ENCODE results near the gene CDKN2C. TPM values are rescaled to one million over a fixed set of nuclear protein-coding genes. Genes with fewer than 3 reads are reported as not detected.

CDKN2C gene
- total RNA-seq, result 1 to 10 TPM; 7.4 to 9.5 TPM
- 8.8 TPM for polyA plus RNA-seq (ENCODE audit: insufficient read depth, low read depth, low replicate concordance)
- long read RNA-seq, donor 1, transcript CDKN2C-203 (3 exons, 2,086 nt), result major isoform, 5 of 5 reads
- long read RNA-seq, donor 1, partial matches to known transcripts, result 0 of 5 reads
- long read RNA-seq, donor 1, other reads (novel, unspliced or antisense), result 0 of 5 reads
- long read RNA-seq, donor 2, partial matches to known transcripts, result 0 of 3 reads
- long read RNA-seq, donor 2, other reads (novel, unspliced or antisense), result 0 of 3 reads

DNA sequence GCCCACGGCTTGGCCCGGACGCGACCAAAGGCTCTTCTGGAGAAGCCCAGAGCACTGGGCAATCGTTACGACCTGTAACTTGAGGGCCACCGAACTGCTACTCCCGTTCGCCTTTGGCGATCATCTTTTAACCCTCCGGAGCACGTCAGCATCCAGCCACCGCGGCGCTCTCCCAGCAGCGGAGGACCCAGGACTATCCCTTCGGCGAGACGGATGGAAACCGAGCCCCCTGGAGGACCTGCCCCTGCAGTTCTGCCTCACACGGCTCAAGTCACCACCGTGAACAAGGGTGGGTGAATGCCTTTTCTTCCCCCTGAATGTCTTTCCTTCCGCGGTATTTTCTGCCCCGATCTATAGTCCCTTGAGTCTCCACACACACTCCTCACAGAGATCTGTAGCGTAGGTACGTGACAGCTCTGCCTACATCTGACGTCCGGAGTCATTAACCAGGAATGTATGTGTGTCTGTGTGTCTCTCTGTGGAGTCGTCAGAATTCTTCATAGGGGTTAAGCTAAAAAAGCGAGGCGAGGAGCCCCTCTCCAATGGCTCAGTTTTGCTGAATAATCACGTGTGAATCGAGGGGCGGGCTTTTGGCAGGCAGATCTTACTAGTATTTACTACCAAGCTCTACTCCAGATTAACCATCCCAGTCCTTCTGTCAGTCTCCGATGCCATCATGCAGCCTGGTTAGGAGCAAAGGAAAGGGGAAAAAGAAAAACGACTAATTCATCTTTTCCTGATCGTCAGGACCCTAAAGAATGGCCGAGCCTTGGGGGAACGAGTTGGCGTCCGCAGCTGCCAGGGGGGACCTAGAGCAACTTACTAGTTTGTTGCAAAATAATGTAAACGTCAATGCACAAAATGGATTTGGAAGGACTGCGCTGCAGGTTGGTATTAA is at the start of gene CDKN2C:
CDKN2C (plus strand) TSS at position 635 of the 898 bp plus-strand sequence; CDS start at position 759, 124 bp downstream.
- Histone ChIP-seq H3K27ac (peak within 1 kb of the TSS; percentile 85 to 97), H3K4me1 (no peaks in the 10 kb centered on the region), H3K9me3 (no peaks in the 10 kb centered on the region), H3K36me3 (ENCODE audit: low read depth, missing control alignments) (no peaks in the 10 kb centered on the region), H3K4me3 (peak within 1 kb of the TSS; percentile 74 to 78), H3K27me3 (no peaks in the 10 kb centered on the region)
- WGBS, 2 donors, result 1% methylated on average over 29 to 35 of the region's 44 CpGs
- peak; percentile 32 for TF ChIP-seq POLR2A (IDR thresholded peaks at IDR 0.05)
- TF ChIP-seq, protein P1, sequence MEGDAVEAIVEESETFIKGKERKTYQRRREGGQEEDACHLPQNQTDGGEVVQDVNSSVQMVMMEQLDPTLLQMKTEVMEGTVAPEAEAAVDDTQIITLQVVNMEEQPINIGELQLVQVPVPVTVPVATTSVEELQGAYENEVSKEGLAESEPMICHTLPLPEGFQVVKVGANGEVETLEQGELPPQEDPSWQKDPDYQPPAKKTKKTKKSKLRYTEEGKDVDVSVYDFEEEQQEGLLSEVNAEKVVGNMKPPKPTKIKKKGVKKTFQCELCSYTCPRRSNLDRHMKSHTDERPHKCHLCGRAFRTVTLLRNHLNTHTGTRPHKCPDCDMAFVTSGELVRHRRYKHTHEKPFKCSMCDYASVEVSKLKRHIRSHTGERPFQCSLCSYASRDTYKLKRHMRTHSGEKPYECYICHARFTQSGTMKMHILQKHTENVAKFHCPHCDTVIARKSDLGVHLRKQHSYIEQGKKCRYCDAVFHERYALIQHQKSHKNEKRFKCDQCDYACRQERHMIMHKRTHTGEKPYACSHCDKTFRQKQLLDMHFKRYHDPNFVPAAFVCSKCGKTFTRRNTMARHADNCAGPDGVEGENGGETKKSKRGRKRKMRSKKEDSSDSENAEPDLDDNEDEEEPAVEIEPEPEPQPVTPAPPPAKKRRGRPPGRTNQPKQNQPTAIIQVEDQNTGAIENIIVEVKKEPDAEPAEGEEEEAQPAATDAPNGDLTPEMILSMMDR (IDR thresholded peaks at IDR 0.05), result no peak
- DNase-seq, result peak; percentile 90
- intact Hi-C loops (cut with DNase I; ENCODE audit: low total_unique reads), result no loop called here

DNA sequence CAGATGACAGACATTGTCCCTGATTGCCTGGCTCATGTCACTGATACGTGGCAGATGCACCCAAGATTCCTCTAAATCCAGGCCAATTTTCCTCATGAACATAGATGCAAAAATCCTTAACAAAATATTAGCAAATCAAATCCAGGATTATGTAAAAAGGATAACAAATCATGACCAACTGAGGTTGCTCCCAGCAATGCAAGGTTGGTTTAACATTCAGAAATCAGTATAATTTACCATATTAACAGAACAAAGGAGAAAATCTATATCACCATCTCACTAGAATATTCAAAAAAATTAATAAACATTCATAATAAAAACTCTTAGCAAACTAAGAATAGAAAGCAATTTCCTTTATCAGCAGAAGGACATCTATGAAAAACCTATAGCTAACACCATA is 49.6 kb upstream of the CDKN2C start:
- no peak for DNase-seq
- no peak overlapping the region for H3K4me3 ChIP-seq
- no peaks in the 10 kb centered on the region for H3K27me3 ChIP-seq
- TF ChIP-seq, protein P1 (IDR thresholded peaks at IDR 0.05), result no peak
- TF ChIP-seq POLR2A (IDR thresholded peaks at IDR 0.05), result no peak
- 94 to 96% methylated on average over 1 of the region's 1 CpG for WGBS, 2 donors
- H3K27ac ChIP-seq, result no peak overlapping the region
- intact Hi-C loops (cut with DNase I; ENCODE audit: low total_unique reads), result no loop called here
- no peaks in the 10 kb centered on the region for H3K4me1 ChIP-seq
- no peaks in the 10 kb centered on the region for H3K36me3 ChIP-seq (ENCODE audit: low read depth, missing control alignments)
- no peaks in the 10 kb centered on the region for H3K9me3 ChIP-seq

DNA sequence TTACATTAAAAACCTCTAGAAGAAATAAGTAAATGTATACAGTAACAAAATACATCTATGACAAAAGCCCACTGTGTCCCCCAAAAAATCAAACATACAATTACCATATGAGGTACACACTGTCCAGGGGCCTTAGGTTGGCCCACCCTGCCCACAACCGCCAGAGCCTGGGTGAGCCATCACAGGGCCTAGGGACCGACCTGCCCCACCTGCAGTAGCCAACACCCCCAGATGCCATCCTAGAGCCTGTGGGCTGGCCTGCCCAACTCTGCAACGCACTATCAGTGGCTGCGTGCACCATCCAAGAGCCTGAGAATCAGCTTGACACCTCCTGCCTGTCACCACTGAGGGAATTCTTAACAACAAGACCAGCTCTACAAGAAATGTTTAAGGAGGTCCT is 49.0 kb upstream of the CDKN2C start:
- TF ChIP-seq POLR2A (IDR thresholded peaks at IDR 0.05), result no peak
- TF ChIP-seq, protein P1 (IDR thresholded peaks at IDR 0.05), result no peak
- Histone ChIP-seq H3K9me3 (no peaks in the 10 kb centered on the region), H3K4me1 (no peaks in the 10 kb centered on the region), H3K27ac (no peak overlapping the region), H3K4me3 (no peak overlapping the region), H3K27me3 (no peaks in the 10 kb centered on the region), H3K36me3 (ENCODE audit: low read depth, missing control alignments) (no peaks in the 10 kb centered on the region)
- DNase-seq, result no peak
- 87% methylated on average over 4 of the region's 4 CpGs for WGBS, 2 donors
- intact Hi-C loops (cut with DNase I; ENCODE audit: low total_unique reads), result no loop called here

DNA sequence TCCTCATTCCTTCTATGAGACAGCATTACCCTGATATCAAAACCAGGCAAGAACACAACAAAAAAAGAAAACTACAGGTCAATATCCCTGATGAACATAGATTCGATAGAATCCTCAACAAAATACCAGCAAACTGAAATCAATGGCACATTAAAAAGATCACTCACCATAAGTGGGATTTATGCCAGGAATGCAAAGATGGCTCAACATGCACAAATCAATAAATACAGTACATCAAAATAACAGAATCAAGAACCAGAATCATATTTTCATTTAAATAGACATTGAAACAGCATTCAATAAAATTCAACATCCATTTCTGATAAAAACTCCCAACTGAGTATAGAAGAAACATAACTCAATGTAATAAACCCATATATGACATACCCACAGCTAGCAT is 46.5 kb upstream of the CDKN2C start:
- TF ChIP-seq, protein P1 (IDR thresholded peaks at IDR 0.05), result no peak
- no peak for TF ChIP-seq POLR2A (IDR thresholded peaks at IDR 0.05)
- H3K4me3 ChIP-seq, result no peak overlapping the region
- H3K4me1 ChIP-seq, result no peaks in the 10 kb centered on the region
- intact Hi-C loops (cut with DNase I; ENCODE audit: low total_unique reads), result no loop called here
- no peaks in the 10 kb centered on the region for H3K27me3 ChIP-seq
- no peaks in the 10 kb centered on the region for H3K36me3 ChIP-seq (ENCODE audit: low read depth, missing control alignments)
- H3K9me3 ChIP-seq, result no peaks in the 10 kb centered on the region
- WGBS, 2 donors, result 90 to 100% methylated on average over 1 of the region's 1 CpG
- no peak overlapping the region for H3K27ac ChIP-seq
- no peak for DNase-seq
